Motor neuron (in vitro differentiated cells): ENCODE measurements around the gene HRH3. TPM values are rescaled to one million over a fixed set of nuclear protein-coding genes. Genes with fewer than 3 reads are reported as not detected.

ENCODE experiments used
- ATAC-seq, 8 experiments: fragments of 200-7000 bp; cut with Tn5 transposase; replicated peaks in 6 of 8; 2 replicates each; pipeline ENCODE4 v1.8.0; 2021; ENCODE audit warnings: mild to moderate bottlenecking in 8 of 8, moderate library complexity in 8 of 8
- H3K27ac ChIP-seq, 2 donors: fragments of 250-450 bp; sonication (Bioruptor Pico); 2 replicates each; pipeline ENCODE4 v1.9.0; 2021; ENCODE audit warnings: antibody characterized with exemption in 2 of 2, mild to moderate bottlenecking in 2 of 2, moderate library complexity in 1 of 2
- H3K4me1 ChIP-seq, 2 donors: fragments of 250-450 bp; sonication (Bioruptor Pico); replicated peaks in 1 of 2; 2 replicates each; pipeline ENCODE4 v1.6.1; 2021; ENCODE audit warnings: antibody characterized with exemption in 2 of 2, mild to moderate bottlenecking in 2 of 2, moderate library complexity in 1 of 2
- H3K4me3 ChIP-seq, 5 donors: fragments of 250-450 bp; sonication (Bioruptor Pico); 2 replicates each; pipeline ENCODE4 v1.9.0; 2021; ENCODE audit warnings: antibody characterized with exemption in 5 of 5, mild to moderate bottlenecking in 5 of 5, moderate library complexity in 4 of 5
- WGBS, 10 experiments: fragments of 450-650 bp; shearing (Covaris generic); methylation state at CpG; one replicate each; pipeline ENCODE4 v1.0.0; 2022; 5-methylcytosine and 5-hydroxymethylcytosine counted together
- in situ Hi-C, 9 experiments: fragments of 400-800 bp; cut with MboI; loops; one replicate each; pipeline ENCODE4 v1.15.0; 2021; ENCODE audit warnings: low sequenced_read_pairs in 9 of 9, low pct_unique_long_range_greater_than_20kb in 2 of 9; ENCODE audit not compliant: unreplicated experiment in 9 of 9
- total RNA-seq, 8 experiments: library from RNA; unstranded; fragments of 300-600 nt; gene quantifications; 2 replicates each; pipeline versions ENCODE4 v1.2.3 to v1.2.4, GENCODE V29; 2022

Gene HRH3
- total RNA-seq, 8 experiments from 2014 or later: 0.13 to 5.1 (median 1.6) TPM

DNA sequence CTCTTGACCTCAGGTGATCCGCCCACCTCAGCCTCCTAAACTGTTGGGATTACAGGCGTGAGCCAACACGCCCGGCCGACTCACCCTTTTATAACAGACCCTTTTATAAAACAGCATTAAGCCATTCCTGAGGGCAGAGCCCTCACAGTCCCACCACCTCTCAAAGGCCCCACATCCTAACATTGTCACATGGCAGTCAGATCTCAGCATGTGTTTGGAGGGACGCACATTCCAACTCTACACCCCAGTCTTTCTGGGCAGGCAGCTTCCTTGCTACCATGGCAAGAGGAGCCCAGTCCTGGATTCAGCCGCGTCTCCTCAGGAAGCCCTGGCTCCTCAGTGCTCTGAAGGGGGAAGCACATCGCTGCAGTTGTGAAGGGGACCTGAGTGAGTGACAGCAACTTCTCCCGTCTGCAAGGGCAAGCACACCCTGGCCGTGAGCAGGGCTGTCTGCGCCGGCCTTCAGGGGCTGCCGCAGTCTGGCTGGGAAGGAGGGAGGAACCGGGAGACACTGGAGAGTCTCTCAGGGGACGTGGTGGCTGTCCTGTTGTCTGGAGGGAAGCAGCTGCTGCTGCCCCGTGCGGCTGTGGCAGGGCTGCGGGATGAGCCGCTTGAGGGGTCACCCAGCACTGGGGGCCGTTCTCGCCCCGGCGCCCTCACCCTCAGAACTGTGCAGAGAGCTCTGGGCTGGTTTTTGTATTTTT is 34.1 kb upstream of the HRH3 start:
- Histone ChIP-seq H3K27ac (peak overlapping the region in 1 of 2 donors; percentile 41), H3K4me3 (no peak overlapping the region), H3K4me1 (peaks cover 2 to 9% of the 10 kb centered on the region in 2 donors)
- WGBS, 10 experiments: 64 to 89% (median 79%) methylated on average over 5 to 11 of the region's 24 CpGs; no CpG with 5 or more reads in 6 of the 10 experiments
- ATAC-seq: peak in 5 of 8 experiments; percentile 46 to 87 (median 79)
- in situ Hi-C loops: no loop called here

DNA sequence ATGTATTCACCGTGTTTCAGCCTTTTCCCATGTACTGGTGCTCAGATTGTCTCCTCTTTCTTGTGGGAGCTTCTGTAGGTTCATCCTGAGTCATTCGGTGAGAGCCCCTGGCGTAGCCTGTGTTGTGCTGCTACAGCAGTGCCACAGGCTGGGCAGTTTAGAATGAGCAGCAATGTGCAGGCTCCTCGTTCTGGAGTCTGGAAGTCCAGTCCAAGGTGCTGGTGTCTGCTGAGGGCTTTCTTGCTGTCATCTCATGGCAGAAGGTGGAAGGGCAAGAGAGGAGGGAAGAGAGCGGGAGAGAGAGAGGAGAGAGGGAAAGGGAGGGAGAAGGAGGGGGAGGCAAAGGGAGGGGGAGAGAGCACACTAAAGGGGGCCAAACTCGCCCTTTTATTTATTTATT is 33.3 kb upstream of the HRH3 start:
- in situ Hi-C loops: no loop called here
- no peak for ATAC-seq
- no peak overlapping the region for H3K27ac ChIP-seq

DNA sequence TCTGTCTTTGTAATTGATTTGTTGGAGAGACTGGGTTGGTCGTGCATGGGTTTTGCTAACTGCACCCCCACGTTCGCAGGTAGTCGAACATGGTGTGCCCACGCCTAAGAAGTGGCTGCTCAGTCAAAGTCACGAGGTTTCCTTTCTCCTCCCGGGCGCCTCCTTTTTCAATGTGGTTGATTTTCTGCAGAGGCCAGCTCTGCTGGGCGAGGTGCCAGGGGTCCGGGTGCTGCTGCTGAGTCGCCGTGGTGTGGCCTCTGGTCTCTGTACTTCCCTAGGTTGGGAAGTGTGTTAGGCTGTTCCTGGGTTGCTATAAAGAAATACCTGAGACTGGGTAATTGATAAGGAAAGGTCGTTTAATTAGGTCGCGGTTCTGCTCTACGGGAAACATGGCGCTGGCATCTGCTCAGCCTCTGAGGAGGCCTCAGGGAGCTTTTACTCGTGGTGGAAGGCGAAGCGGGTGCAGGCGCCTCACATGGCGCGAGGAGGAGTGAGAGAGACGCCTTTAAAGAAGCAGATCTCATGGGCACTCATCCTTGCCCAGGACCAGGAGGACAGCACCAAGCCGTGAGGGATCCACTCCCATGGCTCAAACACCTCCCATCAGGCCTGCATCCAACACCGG is 32.4 kb upstream of the HRH3 start:
- ATAC-seq: no peak
- in situ Hi-C loops: no loop called here
- Histone ChIP-seq H3K4me3 (no peak overlapping the region), H3K27ac (no peak overlapping the region), H3K4me1 (peaks cover 2 to 9% of the 10 kb centered on the region in 2 donors)
- WGBS, 10 experiments: 90 to 100% (median 97%) methylated on average over 4 to 6 of the region's 26 CpGs; no CpG with 5 or more reads in 5 of the 10 experiments

More for the DNA sequence above, 33.3 kb upstream of the HRH3 start:
- WGBS, 10 experiments: 83 to 100% (median 100%) methylated on average over 1 to 3 of the region's 6 CpGs; no CpG with 5 or more reads in 4 of the 10 experiments
- H3K4me3 ChIP-seq: no peak overlapping the region
- peaks cover 2 to 9% of the 10 kb centered on the region in 2 donors for H3K4me1 ChIP-seq

DNA sequence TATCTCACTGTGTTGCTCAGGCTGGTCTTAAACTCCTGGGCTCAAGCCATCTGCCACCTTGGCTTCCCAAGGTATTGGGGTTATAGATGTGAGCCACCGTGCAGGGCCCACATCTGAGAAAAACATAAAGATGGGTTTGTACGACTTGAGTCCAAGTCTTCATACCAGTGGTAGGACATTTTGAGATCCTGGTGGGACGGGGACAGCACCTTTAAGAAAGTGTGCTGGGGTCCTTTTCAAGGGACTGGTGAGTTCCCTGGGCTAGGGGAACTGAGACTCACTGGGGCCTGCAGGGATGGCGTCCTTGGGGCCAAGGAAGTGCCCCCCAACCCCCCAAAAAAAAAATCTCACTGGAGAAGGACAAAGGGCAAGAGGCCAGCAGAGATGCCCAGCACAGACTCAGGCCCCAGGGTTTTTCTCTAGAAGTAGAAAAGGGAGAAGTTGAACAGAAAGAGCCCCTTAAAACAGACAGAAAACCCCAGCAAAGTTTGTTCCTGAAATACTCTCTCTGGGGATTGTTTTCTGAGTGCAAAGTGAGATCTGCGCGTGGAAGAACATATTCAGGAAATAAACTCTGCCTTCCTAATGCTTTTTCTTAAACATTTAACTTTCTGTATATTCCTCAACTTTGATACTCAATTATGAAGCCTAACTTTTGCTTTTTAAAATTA is 28.9 kb upstream of the HRH3 start:
- Histone ChIP-seq H3K4me1 (peaks cover 3 to 5% of the 10 kb centered on the region in 2 donors), H3K4me3 (no peak overlapping the region), H3K27ac (no peak overlapping the region)
- in situ Hi-C loops: no loop called here
- no peak for ATAC-seq
- WGBS, 10 experiments: 50 to 100% (median 96%) methylated on average over 1 to 4 of the region's 6 CpGs; no CpG with 5 or more reads in 4 of the 10 experiments

DNA sequence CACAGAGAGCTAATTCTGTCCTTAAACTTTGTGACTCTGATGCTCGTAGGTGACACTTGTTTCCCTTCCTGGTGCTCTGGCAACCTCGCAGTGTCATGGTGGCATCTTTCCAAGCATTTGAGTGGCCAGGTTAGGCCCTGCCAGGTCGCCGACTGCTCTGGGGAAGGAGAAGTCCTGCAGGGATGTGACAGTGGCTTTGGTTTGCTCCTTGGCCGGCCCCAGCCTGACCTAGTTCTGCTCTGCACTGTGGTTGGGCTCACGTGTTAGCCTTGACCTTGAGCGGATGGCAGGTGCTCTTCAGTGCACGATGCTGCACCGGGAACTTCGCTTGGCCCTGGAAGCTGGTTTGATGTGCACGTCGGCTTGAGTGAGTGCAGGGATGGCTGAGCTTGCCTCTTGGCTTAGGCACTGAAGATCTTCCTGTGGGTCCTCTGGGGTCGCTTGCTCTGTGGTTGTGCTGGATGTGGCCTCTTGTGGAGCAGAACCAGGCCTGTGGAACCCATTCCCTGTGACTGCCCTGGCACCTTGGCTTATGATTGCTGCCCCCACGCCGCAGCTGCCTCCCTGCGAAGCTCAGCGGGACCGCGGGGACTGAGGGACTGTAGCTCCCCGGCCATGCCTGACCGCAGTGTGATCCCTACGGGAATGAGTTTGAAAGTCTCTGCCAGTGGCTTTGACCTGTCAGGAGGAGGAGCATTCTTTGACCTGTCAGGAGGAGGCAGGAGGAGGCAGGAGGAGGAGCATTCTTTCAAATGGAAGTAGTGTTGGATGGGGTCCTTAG is 27.0 kb upstream of the HRH3 start:
- H3K4me3 ChIP-seq: no peak overlapping the region
- no peak overlapping the region for H3K27ac ChIP-seq
- peak in 3 of 8 experiments; percentile 20 to 31 (median 22) for ATAC-seq
- 45 to 92% (median 82%) methylated on average over 1 to 10 of the region's 22 CpGs; no CpG with 5 or more reads in 2 of the 10 experiments for WGBS, 10 experiments
- H3K4me1 ChIP-seq: peaks cover 0 to 4% of the 10 kb centered on the region in 2 donors
- in situ Hi-C loops: no loop called here

DNA sequence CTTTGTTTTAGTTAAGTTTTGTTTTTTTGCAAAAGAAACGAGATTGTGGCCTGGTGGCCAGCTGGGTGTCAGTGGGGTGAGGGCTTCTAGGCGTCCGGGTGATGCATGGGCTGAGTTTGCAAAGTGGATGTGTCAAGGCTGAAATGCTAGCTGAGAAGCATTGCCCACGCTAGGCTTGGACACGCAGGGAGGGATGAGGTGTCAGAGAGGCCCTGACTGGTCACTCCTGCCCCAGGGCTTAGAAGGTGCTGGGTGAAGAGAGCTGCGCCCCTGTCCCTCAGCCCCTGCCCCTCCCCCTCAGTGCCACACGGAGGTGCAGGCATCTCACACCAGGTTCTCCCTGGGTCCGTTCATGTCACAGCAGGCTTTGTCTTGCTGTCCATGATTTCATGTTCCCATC is 26.4 kb upstream of the HRH3 start:
- in situ Hi-C loops: no loop called here
- Histone ChIP-seq H3K27ac (no peak overlapping the region), H3K4me3 (no peak overlapping the region), H3K4me1 (peaks cover 0 to 4% of the 10 kb centered on the region in 2 donors)
- peak in 1 of 8 experiments; percentile 13 for ATAC-seq
- 56 to 100% (median 67%) methylated on average over 1 to 6 of the region's 8 CpGs; no CpG with 5 or more reads in 5 of the 10 experiments for WGBS, 10 experiments

DNA sequence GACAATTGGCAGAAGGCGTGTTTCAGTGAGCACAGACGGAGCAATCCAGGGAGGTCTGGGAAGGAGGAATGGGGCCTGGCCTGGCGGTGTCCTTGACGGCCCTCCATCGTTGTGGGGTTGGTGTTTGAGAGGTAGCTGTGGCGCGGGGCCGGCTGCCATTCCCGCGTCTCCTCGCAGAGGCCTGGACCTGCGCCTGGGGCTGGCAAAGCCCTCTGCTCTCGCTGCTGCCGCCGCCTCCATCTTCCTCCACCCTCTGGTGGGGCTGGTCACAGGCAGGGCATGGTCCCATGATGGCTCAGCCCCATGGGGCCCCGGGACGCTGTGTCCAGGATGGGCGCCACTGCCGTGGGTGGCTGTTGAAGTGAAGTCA is 25.8 kb upstream of the HRH3 start:
- no peak for ATAC-seq
- Histone ChIP-seq H3K27ac (no peak overlapping the region), H3K4me3 (no peak overlapping the region), H3K4me1 (peaks cover 0 to 4% of the 10 kb centered on the region in 2 donors)
- in situ Hi-C loops: no loop called here
- 80 to 93% (median 88%) methylated on average over 1 to 17 of the region's 19 CpGs; no CpG with 5 or more reads in 6 of the 10 experiments for WGBS, 10 experiments

DNA sequence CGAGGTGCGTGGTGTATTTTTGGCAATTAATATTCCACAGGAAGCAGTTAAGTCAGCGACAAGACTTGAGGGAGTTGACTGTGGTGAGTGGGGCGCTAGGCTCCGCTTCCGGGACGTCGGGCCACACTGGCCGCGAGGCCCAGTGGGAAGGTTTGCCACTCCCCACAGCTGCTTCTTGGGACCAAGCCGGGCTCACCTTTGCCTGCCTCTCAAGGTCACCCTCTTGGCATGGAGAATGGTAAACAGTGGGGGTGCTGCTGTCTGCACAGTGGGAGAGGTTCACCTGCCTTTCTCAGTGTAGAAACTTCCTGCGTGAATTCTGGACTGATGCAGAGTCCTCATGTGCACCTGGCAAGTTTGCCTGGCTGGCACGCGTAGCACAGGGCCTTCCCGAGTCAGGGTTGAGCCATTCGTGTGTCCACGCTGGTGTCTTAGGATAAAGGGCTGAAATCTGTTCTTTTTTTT is 24.6 kb upstream of the HRH3 start:
- in situ Hi-C loops: no loop called here
- no peak overlapping the region for H3K27ac ChIP-seq
- ATAC-seq: no peak
- 88 to 100% (median 94%) methylated on average over 1 to 6 of the region's 17 CpGs; no CpG with 5 or more reads in 4 of the 10 experiments for WGBS, 10 experiments
- peaks cover 2 to 6% of the 10 kb centered on the region in 2 donors for H3K4me1 ChIP-seq
- no peak overlapping the region for H3K4me3 ChIP-seq

DNA sequence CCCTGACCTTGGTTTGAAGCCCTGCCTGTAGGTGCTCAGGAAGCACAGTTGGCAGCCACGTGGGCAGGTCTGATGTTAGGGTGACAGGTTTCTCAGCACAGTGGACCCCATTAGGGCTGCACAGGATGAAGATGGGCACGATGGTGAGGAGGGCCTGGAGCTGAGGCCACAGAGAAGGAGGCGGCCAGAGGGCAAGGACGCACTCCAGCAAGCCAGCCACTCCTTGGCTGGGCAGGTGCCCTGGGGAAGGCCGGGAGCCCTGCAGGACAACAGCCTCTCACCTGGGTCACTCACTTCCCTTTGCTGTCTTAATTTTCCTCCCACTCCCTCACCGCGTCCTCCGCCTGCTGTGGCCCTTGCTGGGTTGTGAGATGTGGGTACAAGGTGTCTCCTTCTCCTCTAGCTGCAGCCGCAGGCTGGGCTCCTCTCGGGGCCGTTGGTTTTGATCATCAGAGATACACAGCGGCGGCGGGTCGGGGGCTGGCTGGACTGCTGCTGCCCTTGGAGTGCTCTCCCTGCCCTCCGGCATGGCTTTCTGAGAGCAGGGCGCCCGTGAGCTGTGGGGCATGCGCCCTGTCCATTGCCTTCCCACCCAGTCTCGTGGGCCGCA is 23.9 kb upstream of the HRH3 start:
- in situ Hi-C loops: no loop called here

DNA sequence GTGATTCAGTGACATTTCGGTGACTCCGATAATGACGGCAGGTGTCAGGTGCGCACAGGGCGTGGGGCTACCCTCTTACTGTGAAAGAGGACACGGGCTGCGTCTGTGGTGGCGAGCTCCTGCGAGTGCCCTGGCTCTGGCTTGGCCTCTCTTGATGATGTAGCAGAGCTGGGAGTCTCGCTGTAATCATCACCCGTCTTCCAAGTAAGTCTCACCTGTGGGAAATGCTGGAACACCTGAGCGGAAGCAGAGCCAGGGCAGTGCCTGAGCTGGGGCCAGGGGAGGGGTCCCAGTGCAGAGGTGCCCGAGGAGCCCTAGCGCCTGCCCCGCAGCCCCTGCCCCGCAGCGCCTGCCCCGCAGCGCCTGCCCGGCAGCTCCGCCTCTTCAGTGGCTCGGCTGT is 23.0 kb upstream of the HRH3 start:
- in situ Hi-C loops: no loop called here
- Histone ChIP-seq H3K4me3 (no peak overlapping the region), H3K27ac (no peak overlapping the region), H3K4me1 (peaks cover 7 to 10% of the 10 kb centered on the region in 2 donors)
- 80 to 94% (median 94%) methylated on average over 1 to 6 of the region's 22 CpGs; no CpG with 5 or more reads in 6 of the 10 experiments for WGBS, 10 experiments
- no peak for ATAC-seq

More for the DNA sequence above, 23.9 kb upstream of the HRH3 start:
- no peak overlapping the region for H3K27ac ChIP-seq
- peaks cover 7 to 10% of the 10 kb centered on the region in 2 donors for H3K4me1 ChIP-seq
- 63 to 100% (median 91%) methylated on average over 1 to 12 of the region's 21 CpGs; no CpG with 5 or more reads in 3 of the 10 experiments for WGBS, 10 experiments
- no peak for ATAC-seq
- no peak overlapping the region for H3K4me3 ChIP-seq

DNA sequence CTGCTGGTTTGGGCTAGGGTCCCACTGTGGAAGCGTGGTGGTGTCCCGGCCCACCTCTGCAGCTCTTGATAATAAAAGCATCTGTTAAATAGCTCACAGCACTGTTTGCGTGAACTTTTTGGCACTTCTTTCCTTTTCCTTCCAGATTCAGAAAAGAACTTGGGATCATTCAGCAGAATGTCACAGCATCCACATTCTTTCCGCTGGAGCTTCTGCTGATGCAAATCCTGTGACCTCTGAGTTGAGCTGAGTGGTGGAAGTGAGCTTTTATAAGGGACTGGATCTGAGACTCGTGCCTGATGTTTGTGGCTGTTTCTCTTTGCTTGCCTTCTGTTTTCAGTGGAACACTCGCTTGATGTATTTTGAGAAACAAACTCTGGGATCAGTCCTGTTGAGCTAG is 22.1 kb upstream of the HRH3 start:
- in situ Hi-C loops: no loop called here
- Histone ChIP-seq H3K27ac (no peak overlapping the region), H3K4me3 (no peak overlapping the region), H3K4me1 (peaks cover 14% of the 10 kb centered on the region in 2 donors)
- 70 to 100% (median 90%) methylated on average over 2 to 6 of the region's 6 CpGs; no CpG with 5 or more reads in 4 of the 10 experiments for WGBS, 10 experiments
- ATAC-seq: no peak

DNA sequence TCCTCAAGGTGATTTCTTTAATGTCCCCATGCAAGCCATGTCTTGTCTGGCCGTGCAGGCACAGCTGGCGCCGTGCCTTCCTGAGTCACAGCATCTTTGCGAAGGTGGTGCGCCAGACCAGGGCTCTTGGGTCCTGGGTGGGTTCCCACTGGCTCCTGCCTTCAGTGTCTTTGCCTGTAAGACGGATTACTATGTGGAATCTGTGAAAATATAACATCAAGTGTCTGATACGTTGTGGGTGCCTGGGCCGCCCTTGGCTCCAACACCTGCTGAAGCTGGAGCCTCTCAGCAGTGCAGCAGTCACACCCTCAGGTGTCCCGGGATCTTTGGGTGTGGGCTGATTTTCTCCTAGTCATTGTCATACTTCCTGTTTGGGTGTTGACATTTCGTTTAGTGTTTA is 21.4 kb upstream of the HRH3 start:
- peaks cover 19 to 20% of the 10 kb centered on the region in 2 donors for H3K4me1 ChIP-seq
- H3K4me3 ChIP-seq: no peak overlapping the region
- in situ Hi-C loops: no loop called here
- H3K27ac ChIP-seq: no peak overlapping the region
- 33 to 95% (median 88%) methylated on average over 1 to 7 of the region's 10 CpGs; no CpG with 5 or more reads in 4 of the 10 experiments for WGBS, 10 experiments
- no peak for ATAC-seq
